Smooth muscle cell (in vitro differentiated cells): ENCODE data around the gene NRXN3. TPM values are rescaled to one million over a fixed set of nuclear protein-coding genes. Genes with fewer than 3 reads are reported as not detected.

ENCODE experiments used
- DNase-seq: peaks from one replicate; lab custom pipeline; 2025; ENCODE audit not compliant: unreplicated experiment; lab: John Stamatoyannopoulos, UW
- H2AFZ ChIP-seq: fragments of 200-600 bp; sonication (generic); 2 replicates; pipeline ENCODE4 v1.6.0; 2016; ENCODE audit warnings: antibody characterized with exemption, low read depth, mild to moderate bottlenecking
- H3F3A ChIP-seq: fragments of 200-600 bp; sonication (generic); 2 replicates; pipeline ENCODE4 v1.6.0; 2017; ENCODE audit warnings: antibody characterized with exemption, low read depth
- H3K27ac ChIP-seq: fragments of 200-600 bp; sonication (generic); 2 replicates; pipeline ENCODE4 v1.5.1; 2016; ENCODE audit warnings: low read depth, mild to moderate bottlenecking
- H3K27me3 ChIP-seq: fragments of 200-600 bp; sonication (generic); 2 replicates; pipeline ENCODE4 v1.6.1; 2016; ENCODE audit warnings: low read depth, mild to moderate bottlenecking
- H3K36me3 ChIP-seq: fragments of 200-600 bp; sonication (generic); 2 replicates; pipeline ENCODE4 v1.5.1; 2016; ENCODE audit warnings: low read depth
- H3K4me1 ChIP-seq: fragments of 200-600 bp; sonication (generic); 2 replicates; pipeline ENCODE4 v1.5.1; 2016; ENCODE audit warnings: low read depth
- H3K4me2 ChIP-seq: fragments of 200-600 bp; sonication (generic); 2 replicates; pipeline ENCODE4 v1.6.0; 2016; ENCODE audit warnings: mild to moderate bottlenecking
- H3K4me3 ChIP-seq: fragments of 200-600 bp; sonication (generic); 2 replicates; pipeline ENCODE4 v1.5.1; 2016; ENCODE audit warnings: mild to moderate bottlenecking
- H3K79me2 ChIP-seq: fragments of 200-600 bp; sonication (generic); 2 replicates; pipeline ENCODE4 v1.6.0; 2016; ENCODE audit warnings: low read depth, mild to moderate bottlenecking
- H3K9ac ChIP-seq: fragments of 200-600 bp; sonication (generic); 2 replicates; pipeline ENCODE4 v1.6.0; 2016; ENCODE audit warnings: low read depth
- H3K9me3 ChIP-seq: fragments of 200-600 bp; sonication (generic); replicated peaks from 2 replicates; pipeline ENCODE4 v1.5.1; 2016; ENCODE audit warnings: low read depth
- H4K20me1 ChIP-seq: fragments of 200-600 bp; sonication (generic); 2 replicates; pipeline ENCODE4 v1.6.0; 2016; ENCODE audit warnings: low read depth
- CTCF ChIP-seq: fragments of 200-600 bp; sonication (generic); IDR thresholded peaks from 2 replicates; pipeline ENCODE4 v1.5.1; 2017; ENCODE audit warnings: borderline replicate concordance, mild to moderate bottlenecking, antibody characterized with exemption; ENCODE audit not compliant: insufficient read depth, poor library complexity, severe bottlenecking
- WGBS: methylation state at CpG from one replicate; pipeline ENCODE4 v1.1.7; 2016; ENCODE audit warnings: low lambda C conversion rate; 5-methylcytosine and 5-hydroxymethylcytosine counted together
- polyA plus RNA-seq: library from polyadenylated mRNA; unstranded; fragments of >200 nt; fragmentation: Nextera tagmentation; extraction: Ambion mirVana; gene quantifications from 2 replicates; pipeline ENCODE4 v1.2.1, GENCODE V29; 2016
- total RNA-seq: library from RNA; depleted of rRNA; stranded (reverse); fragments of >200 nt; gene quantifications from 2 replicates; pipeline ENCODE4 v1.2.3, GENCODE V29; 2014

Gene NRXN3
- total and polyA plus RNA-seq, 2 experiments from 2014 or later: 1.2 to 7.0 TPM

- WGBS: 53% methylated on average over 4 of the region's 4 CpGs
- no peak overlapping the region for H3K4me3 ChIP-seq
- H3F3A ChIP-seq: no peaks in the 10 kb centered on the region
- no peaks in the 10 kb centered on the region for H4K20me1 ChIP-seq
- no peaks in the 10 kb centered on the region for H3K36me3 ChIP-seq
- H3K79me2 ChIP-seq: no peaks in the 10 kb centered on the region
- H2AFZ ChIP-seq: no peak overlapping the region
- peaks cover 1% of the 10 kb centered on the region for H3K4me1 ChIP-seq
- no peak for TF ChIP-seq CTCF
- no peaks in the 10 kb centered on the region for H3K9me3 ChIP-seq
- DNase-seq: no peak
- H3K27ac ChIP-seq: no peak overlapping the region
- no peak overlapping the region for H3K4me2 ChIP-seq
- no peaks in the 10 kb centered on the region for H3K27me3 ChIP-seq
- H3K9ac ChIP-seq: no peak overlapping the region
Measured at GRCh38 chr14:79881299-79881698, 1711.1 kb downstream of the NRXN3 start.

GRCh38 chr14:79890527-79890926 lies 1720.4 kb downstream of the NRXN3 start:
- Histone ChIP-seq H3K36me3 (no peaks in the 10 kb centered on the region), H3K4me1 (peaks cover 5% of the 10 kb centered on the region), H4K20me1 (no peaks in the 10 kb centered on the region), H3K27ac (no peak overlapping the region), H3K9me3 (no peaks in the 10 kb centered on the region), H3K27me3 (no peaks in the 10 kb centered on the region), H3K79me2 (no peaks in the 10 kb centered on the region), H3K4me2 (no peak overlapping the region), H3K4me3 (no peak overlapping the region), H3F3A (no peaks in the 10 kb centered on the region), H2AFZ (no peak overlapping the region), H3K9ac (no peak overlapping the region)
- 79% methylated on average over 4 of the region's 4 CpGs for WGBS
- DNase-seq: no peak
- no peak for TF ChIP-seq CTCF

GRCh38 chr14:79896009-79896408 lies 1725.8 kb downstream of the NRXN3 start:
- WGBS: 91% methylated on average over 1 of the region's 1 CpG
- no peak overlapping the region for H3K9ac ChIP-seq
- H3K4me3 ChIP-seq: no peak overlapping the region
- H4K20me1 ChIP-seq: no peaks in the 10 kb centered on the region
- DNase-seq: no peak
- H3K4me1 ChIP-seq: no peaks in the 10 kb centered on the region
- no peaks in the 10 kb centered on the region for H3K9me3 ChIP-seq
- H3K27me3 ChIP-seq: no peaks in the 10 kb centered on the region
- H2AFZ ChIP-seq: no peak overlapping the region
- H3K36me3 ChIP-seq: no peaks in the 10 kb centered on the region
- no peak for TF ChIP-seq CTCF
- no peaks in the 10 kb centered on the region for H3F3A ChIP-seq
- H3K79me2 ChIP-seq: no peaks in the 10 kb centered on the region
- H3K27ac ChIP-seq: no peak overlapping the region
- no peak overlapping the region for H3K4me2 ChIP-seq

GRCh38 chr14:79899610-79900009 lies 1729.4 kb downstream of the NRXN3 start:
- Histone ChIP-seq H3K4me2 (no peak overlapping the region), H3K4me1 (no peaks in the 10 kb centered on the region), H3K9me3 (no peaks in the 10 kb centered on the region), H3K36me3 (no peaks in the 10 kb centered on the region), H3F3A (no peaks in the 10 kb centered on the region), H3K9ac (no peak overlapping the region), H3K4me3 (no peak overlapping the region), H2AFZ (no peak overlapping the region), H3K79me2 (no peaks in the 10 kb centered on the region), H3K27ac (no peak overlapping the region), H3K27me3 (no peaks in the 10 kb centered on the region), H4K20me1 (no peaks in the 10 kb centered on the region)
- no peak for DNase-seq
- no peak for TF ChIP-seq CTCF
- WGBS: 84% methylated on average over 3 of the region's 3 CpGs
